MM.1S (cell line): ENCODE measurements around the gene DNER.

ENCODE experiments used
- DNase-seq: peaks from one replicate; pipeline ENCODE4 v3.0.0-alpha.2; 2015
- H2AFZ ChIP-seq: fragments of 300-600 bp; sonication (generic); 2 replicates; pipeline ENCODE4 v1.6.0; 2016; ENCODE audit warnings: antibody characterized with exemption, low read length
- H3F3A ChIP-seq: fragments of 300-600 bp; sonication (generic); 2 replicates; pipeline ENCODE4 v1.6.1; 2016; ENCODE audit warnings: mild to moderate bottlenecking, antibody characterized with exemption, low read length, moderate library complexity, mixed read lengths; ENCODE audit not compliant: insufficient read depth
- H3K27ac ChIP-seq: fragments of 300-600 bp; sonication (generic); 2 replicates; pipeline ENCODE4 v1.5.1; 2016; ENCODE audit warnings: mild to moderate bottlenecking, low read length
- H3K27me3 ChIP-seq: fragments of 300-600 bp; sonication (generic); replicated peaks from 2 replicates; pipeline ENCODE4 v1.6.0; 2016; ENCODE audit warnings: low read length; ENCODE audit not compliant: insufficient read depth
- H3K36me3 ChIP-seq: fragments of 300-600 bp; sonication (generic); replicated peaks from 2 replicates; pipeline ENCODE4 v1.6.1; 2016; ENCODE audit warnings: mild to moderate bottlenecking, low read length, mixed read lengths; ENCODE audit not compliant: insufficient read depth
- H3K4me1 ChIP-seq: fragments of 300-600 bp; sonication (generic); 2 replicates; pipeline ENCODE4 v1.6.1; 2016; ENCODE audit warnings: low read length, mixed read lengths
- H3K4me2 ChIP-seq: fragments of 300-600 bp; sonication (generic); 2 replicates; pipeline ENCODE4 v1.6.0; 2016; ENCODE audit warnings: low read depth, low read length
- H3K4me3 ChIP-seq: fragments of 300-600 bp; sonication (generic); 2 replicates; pipeline ENCODE4 v1.5.1; 2016; ENCODE audit warnings: low read length, mixed read lengths
- H3K79me2 ChIP-seq: fragments of 300-600 bp; sonication (generic); 2 replicates; pipeline ENCODE4 v1.6.1; 2016; ENCODE audit warnings: mixed run types, low read length, mixed read lengths
- H3K9ac ChIP-seq: fragments of 300-600 bp; sonication (generic); 2 replicates; pipeline ENCODE4 v1.6.1; 2016; ENCODE audit warnings: low read length, mixed read lengths
- H3K9me2 ChIP-seq: fragments of 300-600 bp; sonication (generic); replicated peaks from 2 replicates; pipeline ENCODE4 v1.6.1; 2016; ENCODE audit warnings: mild to moderate bottlenecking, low read length, mixed read lengths; ENCODE audit not compliant: insufficient read depth
- H3K9me3 ChIP-seq: fragments of 300-600 bp; sonication (generic); replicated peaks from 2 replicates; pipeline ENCODE4 v1.6.1; 2016; ENCODE audit warnings: mild to moderate bottlenecking, low read length, mixed read lengths; ENCODE audit not compliant: insufficient read depth
- H4K20me1 ChIP-seq: fragments of 300-600 bp; sonication (generic); 2 replicates; pipeline ENCODE4 v1.6.1; 2016; ENCODE audit warnings: mild to moderate bottlenecking, low read length, moderate library complexity, mixed read lengths; ENCODE audit not compliant: insufficient read depth
- EZH2 ChIP-seq: fragments of 300-600 bp; sonication (generic); optimal IDR thresholded peaks from 2 replicates; pipeline ENCODE3; 2017; ENCODE audit warnings: low read depth, mild to moderate bottlenecking, antibody characterized with exemption, low read length, mixed read lengths
- EZH2phosphoT487 ChIP-seq: fragments of 300-600 bp; sonication (generic); IDR thresholded peaks from 2 replicates; pipeline ENCODE4 v1.6.1; 2018; ENCODE audit warnings: antibody characterized with exemption, low read length
- TF ChIP-seq, protein P1 (sequence below): fragments of 300-600 bp; sonication (generic); IDR thresholded peaks from 2 replicates; pipeline ENCODE4 v1.5.1; 2016; ENCODE audit warnings: antibody characterized with exemption, low read length, mixed read lengths

DNER gene

GRCh38 chr2:229566370-229566769, 148.0 kb downstream of the DNER start:
- Histone ChIP-seq H3K9me2 (no peaks in the 10 kb centered on the region), H3K36me3 (no peaks in the 10 kb centered on the region)

DNA sequence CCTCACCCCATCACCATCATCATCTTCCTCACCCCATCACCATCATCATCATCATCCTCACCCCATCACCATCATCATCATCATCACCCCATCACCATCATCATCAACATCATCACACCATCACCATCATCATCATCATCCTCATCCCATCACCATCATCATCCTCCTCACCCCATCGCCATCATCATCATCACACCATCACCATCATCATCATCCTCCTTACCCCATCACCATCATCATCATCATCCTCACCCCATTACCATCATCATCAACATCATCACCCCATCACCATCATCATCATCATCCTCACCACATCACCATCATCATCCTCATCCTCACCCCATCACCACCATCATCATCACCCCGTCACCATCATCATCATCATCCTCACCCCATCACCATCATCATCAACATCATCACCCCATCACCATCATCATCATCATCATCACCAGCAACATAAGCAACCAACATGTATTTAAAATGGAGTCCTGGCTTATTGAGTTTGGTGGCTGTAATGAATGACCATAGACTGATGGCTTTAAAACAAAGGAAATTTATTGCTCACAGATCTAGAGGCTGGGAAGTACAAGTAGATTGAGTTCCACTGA, 150.0 kb downstream of the DNER start:
- Histone ChIP-seq H4K20me1 (no peaks in the 10 kb centered on the region), H3K4me3 (no peak overlapping the region), H2AFZ (no peak overlapping the region), H3K4me2 (no peak overlapping the region), H3K27ac (no peak overlapping the region), H3K9ac (no peak overlapping the region), H3K27me3 (no peaks in the 10 kb centered on the region), H3F3A (no peaks in the 10 kb centered on the region), H3K79me2 (no peaks in the 10 kb centered on the region), H3K9me2 (no peaks in the 10 kb centered on the region), H3K36me3 (no peaks in the 10 kb centered on the region), H3K4me1 (no peaks in the 10 kb centered on the region), H3K9me3 (no peaks in the 10 kb centered on the region)
- no peak for TF ChIP-seq EZH2phosphoT487
- no peak for TF ChIP-seq EZH2
- TF ChIP-seq, protein P1, sequence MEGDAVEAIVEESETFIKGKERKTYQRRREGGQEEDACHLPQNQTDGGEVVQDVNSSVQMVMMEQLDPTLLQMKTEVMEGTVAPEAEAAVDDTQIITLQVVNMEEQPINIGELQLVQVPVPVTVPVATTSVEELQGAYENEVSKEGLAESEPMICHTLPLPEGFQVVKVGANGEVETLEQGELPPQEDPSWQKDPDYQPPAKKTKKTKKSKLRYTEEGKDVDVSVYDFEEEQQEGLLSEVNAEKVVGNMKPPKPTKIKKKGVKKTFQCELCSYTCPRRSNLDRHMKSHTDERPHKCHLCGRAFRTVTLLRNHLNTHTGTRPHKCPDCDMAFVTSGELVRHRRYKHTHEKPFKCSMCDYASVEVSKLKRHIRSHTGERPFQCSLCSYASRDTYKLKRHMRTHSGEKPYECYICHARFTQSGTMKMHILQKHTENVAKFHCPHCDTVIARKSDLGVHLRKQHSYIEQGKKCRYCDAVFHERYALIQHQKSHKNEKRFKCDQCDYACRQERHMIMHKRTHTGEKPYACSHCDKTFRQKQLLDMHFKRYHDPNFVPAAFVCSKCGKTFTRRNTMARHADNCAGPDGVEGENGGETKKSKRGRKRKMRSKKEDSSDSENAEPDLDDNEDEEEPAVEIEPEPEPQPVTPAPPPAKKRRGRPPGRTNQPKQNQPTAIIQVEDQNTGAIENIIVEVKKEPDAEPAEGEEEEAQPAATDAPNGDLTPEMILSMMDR = no peak
- no peak for DNase-seq

More at GRCh38 chr2:229566370-229566769, 148.0 kb downstream of the DNER start:
- no peak overlapping the region for H3K9ac ChIP-seq
- H3K4me3 ChIP-seq = no peak overlapping the region
- H4K20me1 ChIP-seq = no peaks in the 10 kb centered on the region
- no peak overlapping the region for H3K27ac ChIP-seq
- no peaks in the 10 kb centered on the region for H3K79me2 ChIP-seq
- TF ChIP-seq EZH2 = no peak
- TF ChIP-seq, protein P1 = no peak
- TF ChIP-seq EZH2phosphoT487 = no peak
- no peaks in the 10 kb centered on the region for H3K9me3 ChIP-seq
- H3K4me1 ChIP-seq = no peaks in the 10 kb centered on the region
- no peaks in the 10 kb centered on the region for H3K27me3 ChIP-seq
- no peak for DNase-seq
- no peak overlapping the region for H3K4me2 ChIP-seq
- H2AFZ ChIP-seq = no peak overlapping the region
- no peaks in the 10 kb centered on the region for H3F3A ChIP-seq

DNA sequence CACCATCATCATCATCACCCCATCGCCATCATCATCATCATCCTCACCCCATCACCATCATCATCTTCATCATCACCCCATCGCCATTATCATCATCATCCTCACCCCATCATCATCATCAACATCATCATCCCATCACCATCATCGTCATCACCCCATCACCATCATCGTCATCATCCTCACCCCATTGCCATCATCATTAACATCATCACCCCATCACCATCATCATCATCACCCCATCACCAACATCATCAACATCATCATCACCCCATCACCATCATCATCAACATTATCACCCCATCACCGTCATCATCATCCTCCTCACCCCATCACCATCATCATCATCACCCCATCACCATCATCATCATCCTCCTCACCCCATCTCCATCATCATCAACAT, 151.0 kb downstream of the DNER start:
- Histone ChIP-seq H2AFZ (no peak overlapping the region), H3K9me2 (no peaks in the 10 kb centered on the region), H3K27ac (no peak overlapping the region), H3F3A (no peaks in the 10 kb centered on the region), H3K9me3 (no peaks in the 10 kb centered on the region), H4K20me1 (no peaks in the 10 kb centered on the region), H3K4me1 (no peaks in the 10 kb centered on the region), H3K79me2 (no peaks in the 10 kb centered on the region), H3K4me2 (no peak overlapping the region), H3K36me3 (no peaks in the 10 kb centered on the region), H3K4me3 (no peak overlapping the region), H3K9ac (no peak overlapping the region), H3K27me3 (no peaks in the 10 kb centered on the region)
- TF ChIP-seq EZH2phosphoT487 (no peak), EZH2 (no peak)
- TF ChIP-seq, protein P1 = no peak
- no peak for DNase-seq
